DMS114 treated with DMSO at 0.1 percent for 48 hours (cell line): ENCODE measurements around the gene PTRHD1.
A peak's percentile ranks its signal among the peaks of the same experiment; 100 is the strongest.

Experiments
- DNase-seq: peaks from one replicate; lab custom pipeline; 2025; ENCODE audit not compliant: unreplicated experiment; lab: John Stamatoyannopoulos, UW

Gene PTRHD1

GRCh38 chr2:24830786-24831185, 37.6 kb upstream of the PTRHD1 start:
- no peak for DNase-seq

GRCh38 chr2:24830351-24830750, 37.2 kb upstream of the PTRHD1 start:
- DNase-seq, result peak; percentile 14

- DNase-seq, result no peak
Observed at GRCh38 chr2:24828238-24828996, 35.2 kb upstream of the PTRHD1 start.

GRCh38 chr2:24827321-24828237, 34.4 kb upstream of the PTRHD1 start:
- DNase-seq, result peak; percentile 66

- no peak for DNase-seq
Observed at GRCh38 chr2:24826773-24827145, 33.6 kb upstream of the PTRHD1 start.

GRCh38 chr2:24825883-24826772, 32.9 kb upstream of the PTRHD1 start:
- no peak for DNase-seq

- no peak for DNase-seq
Observed at GRCh38 chr2:24824966-24825882, 32.0 kb upstream of the PTRHD1 start.

- no peak for DNase-seq
Observed at GRCh38 chr2:24824071-24824588, 30.9 kb upstream of the PTRHD1 start.

GRCh38 chr2:24822049-24822706, 29.0 kb upstream of the PTRHD1 start:
- no peak for DNase-seq

GRCh38 chr2:24821433-24821891, 28.3 kb upstream of the PTRHD1 start:
- DNase-seq, result no peak

- no peak for DNase-seq
Observed at GRCh38 chr2:24820598-24821432, 27.6 kb upstream of the PTRHD1 start.

GRCh38 chr2:24820175-24820513, 27.0 kb upstream of the PTRHD1 start:
- no peak for DNase-seq

GRCh38 chr2:24819442-24820174, 26.4 kb upstream of the PTRHD1 start:
- no peak for DNase-seq

- no peak for DNase-seq
Observed at GRCh38 chr2:24818721-24819167, 25.6 kb upstream of the PTRHD1 start.

- no peak for DNase-seq
Observed at GRCh38 chr2:24816884-24817283, 23.7 kb upstream of the PTRHD1 start.

GRCh38 chr2:24816404-24816803, 23.2 kb upstream of the PTRHD1 start:
- DNase-seq, result no peak

GRCh38 chr2:24815171-24815570, 22.0 kb upstream of the PTRHD1 start:
- DNase-seq, result no peak

GRCh38 chr2:24814516-24814915, 21.3 kb upstream of the PTRHD1 start:
- DNase-seq, result no peak
